ENCODE data around the gene CITED4. TPM values are rescaled to one million over a fixed set of nuclear protein-coding genes. Genes with fewer than 3 reads are reported as not detected.

CITED4 gene
- total and polyA plus RNA-seq, 4 donors: 0.89 to 12.1 (median 7.1) TPM

GRCh38 chr1:40829631-40830245 is 32.4 kb downstream of the CITED4 start:
- no peak for DNase-seq (ENCODE audit: low read depth in 4 of 6, low spot score in 6 of 6)

DNA sequence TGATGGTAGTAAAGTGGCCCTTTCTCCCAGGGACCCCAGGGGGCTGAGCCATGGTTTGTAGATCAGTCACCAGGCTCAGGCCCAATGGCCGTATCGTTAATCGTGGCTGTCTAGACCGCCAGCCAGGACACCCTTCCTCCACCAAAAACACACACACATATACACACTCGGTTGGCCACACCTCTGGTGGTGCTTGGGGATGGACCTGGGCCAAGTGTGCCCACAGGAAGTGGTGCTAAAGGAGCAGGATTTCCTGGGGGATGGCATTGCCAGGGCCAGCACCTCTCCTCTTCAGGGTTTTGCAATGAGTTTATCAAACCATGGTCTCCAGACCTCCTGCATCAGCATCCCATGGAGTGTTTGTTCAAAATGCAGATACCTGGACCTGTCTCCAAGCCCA is 36.2 kb downstream of the CITED4 start:
- no CpG with 5 or more reads among the region's 5 CpGs for WGBS (ENCODE audit: insufficient coverage)
- H3K27me3 ChIP-seq (ENCODE audit: control insufficient read depth, insufficient read depth, low read length): no peaks in the 10 kb centered on the region
- H3K4me3 ChIP-seq (ENCODE audit: low read depth, low read length): no peak overlapping the region
- H3K27ac ChIP-seq (ENCODE audit: low read depth, low read length): peak overlapping the region; percentile 20
- DNase-seq (ENCODE audit: low read depth in 4 of 6, low spot score in 6 of 6): no peak
- no peaks in the 10 kb centered on the region for H3K9me3 ChIP-seq (ENCODE audit: control insufficient read depth, insufficient read depth, low read length)
- H3K36me3 ChIP-seq (ENCODE audit: control insufficient read depth, insufficient read depth, low read length): peaks cover 34% of the 10 kb centered on the region
- H3K4me1 ChIP-seq (ENCODE audit: control insufficient read depth, insufficient read depth, low read length): peaks cover 50% of the 10 kb centered on the region

More at GRCh38 chr1:40829631-40830245, 32.4 kb downstream of the CITED4 start:
- no peak overlapping the region for H3K27ac ChIP-seq (ENCODE audit: low read depth, low read length)
- H3K36me3 ChIP-seq (ENCODE audit: control insufficient read depth, insufficient read depth, low read length): peaks cover 24% of the 10 kb centered on the region
- H3K4me3 ChIP-seq (ENCODE audit: low read depth, low read length): no peak overlapping the region
- H3K27me3 ChIP-seq (ENCODE audit: control insufficient read depth, insufficient read depth, low read length): no peaks in the 10 kb centered on the region
- H3K9me3 ChIP-seq (ENCODE audit: control insufficient read depth, insufficient read depth, low read length): no peaks in the 10 kb centered on the region
- peaks cover 19% of the 10 kb centered on the region for H3K4me1 ChIP-seq (ENCODE audit: control insufficient read depth, insufficient read depth, low read length)
- WGBS (ENCODE audit: insufficient coverage): 91% methylated on average over 11 of the region's 14 CpGs

GRCh38 chr1:40825435-40825788 is 36.8 kb downstream of the CITED4 start:
- peak overlapping the region; percentile 20 for H3K27ac ChIP-seq (ENCODE audit: low read depth, low read length)
- no peaks in the 10 kb centered on the region for H3K9me3 ChIP-seq (ENCODE audit: control insufficient read depth, insufficient read depth, low read length)
- peak in 1 of 6 donors; percentile 41 for DNase-seq (ENCODE audit: low read depth in 4 of 6, low spot score in 6 of 6)
- 48% methylated on average over 2 of the region's 3 CpGs for WGBS (ENCODE audit: insufficient coverage)
- peaks cover 33% of the 10 kb centered on the region for H3K36me3 ChIP-seq (ENCODE audit: control insufficient read depth, insufficient read depth, low read length)
- H3K4me1 ChIP-seq (ENCODE audit: control insufficient read depth, insufficient read depth, low read length): peaks cover 55% of the 10 kb centered on the region
- no peaks in the 10 kb centered on the region for H3K27me3 ChIP-seq (ENCODE audit: control insufficient read depth, insufficient read depth, low read length)
- H3K4me3 ChIP-seq (ENCODE audit: low read depth, low read length): no peak overlapping the region

DNA sequence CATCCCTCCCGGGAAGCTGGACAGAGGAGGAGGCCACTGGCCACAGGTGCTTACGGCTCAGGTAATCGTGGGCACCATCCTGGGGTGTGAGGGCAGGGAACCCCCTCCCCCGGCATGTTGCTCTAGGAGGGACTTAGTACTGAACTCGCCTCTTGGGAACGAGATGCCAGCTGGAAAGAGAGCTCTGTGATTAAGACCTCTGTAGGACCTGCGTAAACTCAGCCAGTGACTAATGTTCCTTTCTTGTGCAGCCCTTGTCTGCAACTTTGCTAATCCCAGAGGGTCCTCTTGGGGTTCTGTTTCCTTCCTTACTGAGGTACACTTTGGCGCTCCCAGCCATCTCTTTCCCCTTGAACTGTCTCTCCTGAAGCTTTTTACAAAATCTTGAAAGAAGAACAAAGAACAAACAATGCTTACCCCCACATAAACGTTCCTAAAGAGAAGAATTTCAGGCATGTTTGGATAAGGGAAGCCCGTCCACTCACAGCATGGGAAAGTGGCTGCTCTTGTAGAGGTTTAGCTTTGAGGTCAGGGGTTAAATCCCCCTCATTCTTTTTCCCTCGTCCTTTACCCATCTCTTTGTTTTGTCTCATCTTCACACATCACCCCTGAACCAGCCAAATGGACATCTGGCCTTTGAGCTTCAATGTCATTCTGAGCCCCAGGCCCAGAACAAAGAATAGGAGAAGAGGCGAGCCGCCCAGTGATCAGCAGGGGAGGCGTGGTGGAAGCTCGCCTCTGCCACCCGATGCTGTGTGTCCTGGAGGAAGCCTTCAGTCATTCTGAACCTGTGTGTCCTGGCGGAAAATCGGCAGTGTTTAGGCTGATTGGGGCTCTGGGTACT is 37.4 kb downstream of the CITED4 start:
- Histone ChIP-seq H3K4me3 (ENCODE audit: low read depth, low read length) (no peak overlapping the region), H3K36me3 (ENCODE audit: control insufficient read depth, insufficient read depth, low read length) (peaks cover 38% of the 10 kb centered on the region), H3K9me3 (ENCODE audit: control insufficient read depth, insufficient read depth, low read length) (no peaks in the 10 kb centered on the region), H3K27me3 (ENCODE audit: control insufficient read depth, insufficient read depth, low read length) (no peaks in the 10 kb centered on the region), H3K27ac (ENCODE audit: low read depth, low read length) (peak overlapping the region; percentile 20), H3K4me1 (ENCODE audit: control insufficient read depth, insufficient read depth, low read length) (peaks cover 61% of the 10 kb centered on the region)
- WGBS (ENCODE audit: insufficient coverage): 55% methylated on average over 15 of the region's 18 CpGs
- DNase-seq (ENCODE audit: low read depth in 4 of 6, low spot score in 6 of 6): no peak

DNA sequence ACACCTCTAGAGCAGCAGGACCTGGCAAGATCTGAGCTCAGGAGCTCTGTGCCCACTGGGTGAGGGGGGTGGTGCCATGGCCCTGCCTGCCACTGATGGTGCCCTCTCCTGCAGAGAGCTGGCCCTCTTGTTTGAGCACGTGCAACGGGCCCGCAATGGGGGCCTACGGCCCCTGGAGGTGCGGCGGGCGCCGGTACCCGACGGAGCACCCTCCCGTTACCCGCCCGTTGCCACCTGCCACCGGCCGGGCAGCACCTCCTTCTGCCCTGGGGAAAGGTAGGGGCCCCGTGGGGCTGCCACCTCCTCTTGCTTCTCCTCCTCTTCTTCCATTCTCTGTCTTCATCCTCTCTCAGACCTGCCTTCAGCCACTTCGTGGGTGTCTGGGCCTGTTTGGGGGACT is 38.2 kb downstream of the CITED4 start:
- WGBS (ENCODE audit: insufficient coverage): 92% methylated on average over 14 of the region's 17 CpGs

DNA sequence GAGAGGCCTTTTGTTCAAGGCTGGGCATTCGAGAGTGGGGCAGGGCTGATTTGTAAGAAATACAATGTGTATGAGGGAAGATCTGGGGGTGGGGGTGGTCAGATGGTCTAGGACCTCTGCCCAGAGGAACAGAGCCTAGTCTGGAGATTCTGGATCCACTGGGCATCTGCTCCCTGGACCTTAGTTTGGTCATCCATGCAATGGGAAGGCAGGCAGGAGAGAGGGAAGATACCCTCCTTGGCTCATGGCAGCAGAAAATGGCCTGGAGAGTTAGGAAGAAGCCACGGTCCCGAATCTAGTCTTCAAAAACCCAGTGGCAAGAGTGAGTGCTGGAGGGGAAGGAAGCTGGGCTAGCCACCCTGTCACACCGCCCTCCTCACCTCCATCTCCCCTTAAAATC is 38.8 kb downstream of the CITED4 start:
- peaks cover 75% of the 10 kb centered on the region for H3K4me1 ChIP-seq (ENCODE audit: control insufficient read depth, insufficient read depth, low read length)
- no peak overlapping the region for H3K27ac ChIP-seq (ENCODE audit: low read depth, low read length)
- DNase-seq (ENCODE audit: low read depth in 4 of 6, low spot score in 6 of 6): no peak
- 79% methylated on average over 1 of the region's 4 CpGs for WGBS (ENCODE audit: insufficient coverage)
- H3K9me3 ChIP-seq (ENCODE audit: control insufficient read depth, insufficient read depth, low read length): no peaks in the 10 kb centered on the region
- no peak overlapping the region for H3K4me3 ChIP-seq (ENCODE audit: low read depth, low read length)
- H3K36me3 ChIP-seq (ENCODE audit: control insufficient read depth, insufficient read depth, low read length): peaks cover 42% of the 10 kb centered on the region
- peaks cover 3% of the 10 kb centered on the region for H3K27me3 ChIP-seq (ENCODE audit: control insufficient read depth, insufficient read depth, low read length)

More for the DNA sequence above, 38.2 kb downstream of the CITED4 start:
- DNase-seq (ENCODE audit: low read depth in 4 of 6, low spot score in 6 of 6): no peak
- Histone ChIP-seq H3K9me3 (ENCODE audit: control insufficient read depth, insufficient read depth, low read length) (no peaks in the 10 kb centered on the region), H3K36me3 (ENCODE audit: control insufficient read depth, insufficient read depth, low read length) (peaks cover 42% of the 10 kb centered on the region), H3K27ac (ENCODE audit: low read depth, low read length) (no peak overlapping the region), H3K4me1 (ENCODE audit: control insufficient read depth, insufficient read depth, low read length) (peaks cover 70% of the 10 kb centered on the region), H3K4me3 (ENCODE audit: low read depth, low read length) (no peak overlapping the region), H3K27me3 (ENCODE audit: control insufficient read depth, insufficient read depth, low read length) (no peaks in the 10 kb centered on the region)

DNA sequence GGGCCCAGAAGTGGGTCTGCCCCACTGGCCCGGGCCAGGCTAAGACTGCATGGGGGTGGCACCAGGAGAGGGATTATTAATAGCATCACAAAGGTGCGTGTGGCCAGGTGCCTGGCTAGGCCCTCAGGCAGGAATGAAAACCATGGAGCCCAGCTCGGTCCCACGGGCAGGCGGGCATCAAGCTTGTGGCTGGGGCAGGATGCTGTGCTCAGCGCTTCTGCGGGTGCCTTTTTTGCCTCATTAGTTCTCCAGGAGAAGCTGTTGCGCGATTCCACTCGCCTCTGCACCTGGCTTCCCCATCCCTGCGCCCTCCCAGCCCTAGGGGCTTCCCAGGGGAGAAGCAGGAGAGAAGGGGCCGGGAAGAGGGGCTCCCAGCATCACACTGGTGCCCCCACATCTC is 39.3 kb downstream of the CITED4 start:
- Histone ChIP-seq H3K27ac (ENCODE audit: low read depth, low read length) (no peak overlapping the region), H3K4me1 (ENCODE audit: control insufficient read depth, insufficient read depth, low read length) (peaks cover 80% of the 10 kb centered on the region), H3K27me3 (ENCODE audit: control insufficient read depth, insufficient read depth, low read length) (peaks cover 4% of the 10 kb centered on the region), H3K4me3 (ENCODE audit: low read depth, low read length) (no peak overlapping the region), H3K36me3 (ENCODE audit: control insufficient read depth, insufficient read depth, low read length) (peaks cover 42% of the 10 kb centered on the region), H3K9me3 (ENCODE audit: control insufficient read depth, insufficient read depth, low read length) (no peaks in the 10 kb centered on the region)
- WGBS (ENCODE audit: insufficient coverage): 98% methylated on average over 10 of the region's 12 CpGs
- no peak for DNase-seq (ENCODE audit: low read depth in 4 of 6, low spot score in 6 of 6)

DNA sequence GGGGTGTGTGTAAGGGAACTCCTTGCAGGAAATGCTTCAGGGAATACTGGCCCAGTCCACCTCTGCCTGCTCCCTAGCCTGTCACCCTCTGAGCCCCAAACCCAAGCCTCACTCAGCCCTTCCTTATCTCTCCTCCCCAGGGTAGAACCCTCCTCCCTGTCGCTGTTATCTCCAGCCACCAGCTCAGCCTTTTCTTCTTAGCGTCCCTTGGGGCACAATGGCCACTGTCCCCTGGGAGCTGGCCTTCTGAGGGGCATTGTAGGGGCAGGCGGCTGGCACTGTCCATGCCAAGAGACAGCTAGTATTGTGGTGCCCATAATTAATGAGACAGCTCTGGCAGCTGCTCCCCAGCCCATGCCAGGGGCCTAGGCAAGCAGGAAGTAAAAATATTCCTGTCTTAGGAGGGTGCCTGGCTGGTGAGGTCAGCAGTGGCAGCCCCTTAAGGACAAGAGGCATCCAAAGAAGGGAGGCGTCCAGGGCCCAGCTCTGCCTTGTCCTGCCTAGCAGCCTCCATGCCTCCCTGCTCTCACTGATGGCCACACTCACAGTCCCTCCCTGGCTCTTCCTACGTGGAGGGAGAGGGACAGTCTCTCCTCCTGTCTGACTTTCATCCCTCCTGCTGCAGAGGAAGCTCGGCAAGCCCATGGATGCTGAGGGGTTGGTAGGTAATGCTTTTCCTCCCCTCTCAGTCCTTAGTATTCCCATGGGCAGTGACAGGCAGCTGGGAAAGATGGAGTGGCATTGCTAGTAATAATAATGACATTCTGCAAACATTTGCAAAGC is 41.1 kb downstream of the CITED4 start:
- peaks cover 4% of the 10 kb centered on the region for H3K27me3 ChIP-seq (ENCODE audit: control insufficient read depth, insufficient read depth, low read length)
- WGBS (ENCODE audit: insufficient coverage): 22% methylated on average over 2 of the region's 6 CpGs
- H3K9me3 ChIP-seq (ENCODE audit: control insufficient read depth, insufficient read depth, low read length): no peaks in the 10 kb centered on the region
- peak overlapping the region; percentile 61 for H3K27ac ChIP-seq (ENCODE audit: low read depth, low read length)
- peaks cover 74% of the 10 kb centered on the region for H3K4me1 ChIP-seq (ENCODE audit: control insufficient read depth, insufficient read depth, low read length)
- no peak overlapping the region for H3K4me3 ChIP-seq (ENCODE audit: low read depth, low read length)
- DNase-seq (ENCODE audit: low read depth in 4 of 6, low spot score in 6 of 6): peak in 3 of 6 donors; percentile 63 to 88 (median 79)
- H3K36me3 ChIP-seq (ENCODE audit: control insufficient read depth, insufficient read depth, low read length): peaks cover 37% of the 10 kb centered on the region

- Histone ChIP-seq H3K36me3 (ENCODE audit: control insufficient read depth, insufficient read depth, low read length) (peaks cover 37% of the 10 kb centered on the region), H3K27ac (ENCODE audit: low read depth, low read length) (peak overlapping the region; percentile 25), H3K27me3 (ENCODE audit: control insufficient read depth, insufficient read depth, low read length) (peaks cover 4% of the 10 kb centered on the region), H3K9me3 (ENCODE audit: control insufficient read depth, insufficient read depth, low read length) (no peaks in the 10 kb centered on the region), H3K4me3 (ENCODE audit: low read depth, low read length) (no peak overlapping the region), H3K4me1 (ENCODE audit: control insufficient read depth, insufficient read depth, low read length) (peaks cover 67% of the 10 kb centered on the region)
- WGBS (ENCODE audit: insufficient coverage): 76% methylated on average over 3 of the region's 3 CpGs
- peak in 1 of 6 donors; percentile 38 for DNase-seq (ENCODE audit: low read depth in 4 of 6, low spot score in 6 of 6)
Observed at GRCh38 chr1:40820251-40820797, 41.8 kb downstream of the CITED4 start.
